Fibroblast of the aortic adventitia (primary cell): ENCODE data around the gene DYDC1. TPM values are rescaled to one million over a fixed set of nuclear protein-coding genes. Genes with fewer than 3 reads are reported as not detected.
A peak's percentile ranks its signal among the peaks of the same experiment; 100 is the strongest.

Source experiments
- DNase-seq: peaks from one replicate; pipeline ENCODE4 v3.0.0-alpha.2; 2010; ENCODE audit warnings: low read depth
- H3K4me3 ChIP-seq: 2 replicates; pipeline ENCODE4 v1.5.1; 2011; ENCODE audit warnings: low read depth, mild to moderate bottlenecking, control low read depth, low read length, moderate library complexity
- total RNA-seq: library from RNA; depleted of rRNA; stranded (reverse); fragments of >200 nt; gene quantifications from 2 replicates; pipeline ENCODE4 v1.2.3, GENCODE V29; 2012; ENCODE audit warnings: low replicate concordance
- TF ChIP-seq, protein P1 (sequence below): IDR thresholded peaks from 2 replicates; pipeline ENCODE4 v1.5.1; 2011; ENCODE audit warnings: mild to moderate bottlenecking, low read length, control low read depth, inconsistent platforms; ENCODE audit not compliant: insufficient read depth

DYDC1 gene
- total RNA-seq, 1 donor = not detected

DNA sequence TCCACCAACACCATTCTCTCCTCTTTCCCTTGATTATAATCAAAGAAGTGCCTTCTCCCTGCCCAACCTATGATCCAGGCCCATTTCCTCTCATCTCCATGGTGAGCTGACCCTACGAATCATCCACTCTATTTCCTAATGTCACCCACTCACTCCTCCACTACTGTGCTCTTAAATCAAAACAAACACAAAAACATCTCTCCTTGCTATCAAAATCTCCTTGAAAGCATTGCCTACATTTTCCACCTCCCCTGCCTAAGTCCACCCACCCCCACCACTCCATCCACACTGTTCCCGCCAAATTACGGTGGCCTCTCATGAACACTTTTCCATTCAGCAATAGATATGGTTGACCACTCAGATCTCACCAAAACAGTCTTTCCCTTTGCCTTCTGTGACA is 5.3 kb downstream of the DYDC1 start:
- DNase-seq = no peak
- no peak overlapping the region for H3K4me3 ChIP-seq
- TF ChIP-seq, protein P1, sequence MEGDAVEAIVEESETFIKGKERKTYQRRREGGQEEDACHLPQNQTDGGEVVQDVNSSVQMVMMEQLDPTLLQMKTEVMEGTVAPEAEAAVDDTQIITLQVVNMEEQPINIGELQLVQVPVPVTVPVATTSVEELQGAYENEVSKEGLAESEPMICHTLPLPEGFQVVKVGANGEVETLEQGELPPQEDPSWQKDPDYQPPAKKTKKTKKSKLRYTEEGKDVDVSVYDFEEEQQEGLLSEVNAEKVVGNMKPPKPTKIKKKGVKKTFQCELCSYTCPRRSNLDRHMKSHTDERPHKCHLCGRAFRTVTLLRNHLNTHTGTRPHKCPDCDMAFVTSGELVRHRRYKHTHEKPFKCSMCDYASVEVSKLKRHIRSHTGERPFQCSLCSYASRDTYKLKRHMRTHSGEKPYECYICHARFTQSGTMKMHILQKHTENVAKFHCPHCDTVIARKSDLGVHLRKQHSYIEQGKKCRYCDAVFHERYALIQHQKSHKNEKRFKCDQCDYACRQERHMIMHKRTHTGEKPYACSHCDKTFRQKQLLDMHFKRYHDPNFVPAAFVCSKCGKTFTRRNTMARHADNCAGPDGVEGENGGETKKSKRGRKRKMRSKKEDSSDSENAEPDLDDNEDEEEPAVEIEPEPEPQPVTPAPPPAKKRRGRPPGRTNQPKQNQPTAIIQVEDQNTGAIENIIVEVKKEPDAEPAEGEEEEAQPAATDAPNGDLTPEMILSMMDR = no peak

DNA sequence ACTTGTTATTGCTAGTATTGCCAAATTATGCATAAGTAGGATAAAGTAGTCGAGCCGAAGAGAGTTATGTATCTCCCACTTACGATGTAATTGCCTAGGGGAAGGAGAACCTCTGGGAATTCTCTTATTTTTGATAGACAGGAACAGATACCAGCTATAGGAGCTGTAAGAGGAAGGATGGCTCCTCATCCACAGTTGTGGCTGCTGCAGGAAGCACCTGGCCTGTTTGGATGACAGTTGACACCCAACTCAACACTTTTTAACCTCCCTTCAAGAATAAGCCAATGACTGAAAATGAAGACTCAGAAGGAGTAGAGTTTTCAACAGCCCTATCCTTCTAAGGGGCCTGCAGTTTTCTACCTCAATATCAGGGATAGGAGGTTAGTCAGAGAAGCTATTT is 6.3 kb downstream of the DYDC1 start:
- TF ChIP-seq, protein P1 = no peak
- no peak for DNase-seq
- H3K4me3 ChIP-seq = no peak overlapping the region

DNA sequence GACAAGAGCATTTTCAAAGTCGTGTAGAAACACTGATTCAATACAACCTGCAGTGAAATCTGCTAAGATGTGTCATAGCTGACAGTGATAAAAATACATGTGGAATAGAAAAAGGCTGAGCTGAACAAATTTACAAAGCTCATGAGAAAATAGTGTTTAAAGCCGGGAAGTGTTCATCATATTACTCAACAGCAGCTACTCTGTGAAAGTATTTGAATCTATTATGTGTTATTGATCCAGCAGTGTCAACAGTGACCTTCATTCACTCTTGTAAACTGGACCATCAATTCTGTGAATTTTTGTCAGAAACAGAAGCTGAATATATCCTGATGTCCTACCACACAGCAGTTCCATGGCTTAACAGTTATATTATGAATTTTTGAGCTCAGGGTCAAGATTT is 11.6 kb downstream of the DYDC1 start:
- H3K4me3 ChIP-seq = no peak overlapping the region
- TF ChIP-seq, protein P1 = no peak
- DNase-seq = no peak

DNA sequence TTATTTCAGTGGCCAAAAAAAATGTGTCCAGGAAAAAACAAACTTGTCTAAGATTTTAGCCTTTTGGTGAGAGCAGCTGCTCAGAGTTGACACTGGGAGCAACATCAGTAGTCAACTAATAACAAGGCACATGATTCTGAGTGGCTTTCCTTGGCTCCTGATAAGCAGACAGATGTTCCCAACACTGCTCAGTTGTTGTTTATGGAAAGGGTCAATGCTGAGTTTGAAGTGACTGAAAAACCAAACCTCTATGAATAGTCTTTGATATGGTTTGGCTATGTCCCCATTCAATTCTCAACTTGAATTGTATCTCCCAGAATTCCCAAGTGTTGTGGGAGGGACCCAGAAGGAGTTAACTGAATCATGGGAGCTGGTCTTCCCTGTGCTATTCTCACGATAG is 12.3 kb downstream of the DYDC1 start:
- no peak for DNase-seq
- no peak overlapping the region for H3K4me3 ChIP-seq
- TF ChIP-seq, protein P1 = no peak

DNA sequence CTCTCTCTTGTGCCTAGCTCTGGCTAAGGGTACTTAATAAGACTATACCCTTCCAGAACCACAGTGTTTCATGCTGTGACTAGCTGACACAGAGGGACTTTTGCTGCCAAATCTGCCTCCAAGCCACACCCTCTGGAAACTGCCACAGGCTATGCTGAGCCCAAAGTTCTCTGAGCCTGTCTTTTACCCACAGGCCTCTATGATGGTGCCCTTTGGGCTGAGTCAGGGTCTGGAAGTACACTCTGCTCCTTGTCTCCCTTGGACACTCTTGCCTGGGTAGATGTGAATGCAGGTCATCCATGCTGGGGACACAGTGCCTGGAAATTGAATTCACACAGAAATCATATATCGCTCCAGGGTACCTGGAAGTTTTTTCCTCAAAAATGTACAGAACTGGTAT is 22.6 kb downstream of the DYDC1 start:
- TF ChIP-seq, protein P1 = no peak
- DNase-seq = no peak

DNA sequence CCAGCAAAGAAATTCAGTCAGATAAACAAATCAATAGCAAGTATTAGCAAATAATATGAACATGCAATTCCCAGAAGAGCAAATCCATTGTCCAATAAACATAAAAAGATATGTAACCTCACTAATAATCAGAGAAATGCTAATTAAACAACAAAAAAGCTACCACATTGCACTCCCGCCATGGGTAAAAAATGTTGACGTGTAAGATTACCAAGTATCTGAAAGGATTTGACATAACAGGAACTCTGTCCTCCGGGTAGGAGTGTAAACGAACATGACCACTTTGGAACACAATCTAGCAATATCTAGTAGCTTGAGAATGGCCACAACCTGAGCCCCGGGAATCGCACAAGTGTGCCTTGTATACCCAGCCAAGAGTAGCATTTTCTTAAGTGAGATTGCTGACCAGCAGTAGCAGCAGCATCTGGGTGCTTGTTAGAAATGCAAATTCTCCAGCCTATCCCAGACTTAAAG is 31.6 kb downstream of the DYDC1 start:
- TF ChIP-seq, protein P1 = no peak
- no peak for DNase-seq
- no peak overlapping the region for H3K4me3 ChIP-seq

More for the DNA sequence above, 22.6 kb downstream of the DYDC1 start:
- no peak overlapping the region for H3K4me3 ChIP-seq

DNA sequence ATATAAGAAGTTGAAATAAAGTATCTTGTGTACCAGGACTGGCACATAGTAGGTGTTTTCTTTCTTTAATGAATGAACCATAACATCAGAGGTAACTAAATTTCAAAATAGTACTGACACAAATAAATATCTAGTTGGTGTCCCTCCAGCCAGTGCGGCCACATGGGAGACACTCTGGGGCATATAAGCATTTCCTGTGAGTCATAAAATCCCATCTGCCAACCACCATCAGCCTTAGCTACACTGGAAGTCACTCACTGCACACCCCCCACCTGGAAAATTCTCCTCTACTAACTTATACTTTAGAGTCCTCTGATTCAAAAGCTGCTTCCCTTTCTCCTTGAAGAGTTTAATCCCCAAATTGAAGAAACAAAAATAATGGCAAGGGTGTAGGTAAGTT is 32.5 kb downstream of the DYDC1 start:
- no peak overlapping the region for H3K4me3 ChIP-seq
- TF ChIP-seq, protein P1 = no peak
- DNase-seq = peak; percentile 5
